ENCODE results near the gene OR52K1.
"Not testable (repeated sequence)": the region's sequence is repeated elsewhere in the genome, so short reads cannot be mapped to it uniquely, and the experiment has no call there.

Gene OR52K1

DNA sequence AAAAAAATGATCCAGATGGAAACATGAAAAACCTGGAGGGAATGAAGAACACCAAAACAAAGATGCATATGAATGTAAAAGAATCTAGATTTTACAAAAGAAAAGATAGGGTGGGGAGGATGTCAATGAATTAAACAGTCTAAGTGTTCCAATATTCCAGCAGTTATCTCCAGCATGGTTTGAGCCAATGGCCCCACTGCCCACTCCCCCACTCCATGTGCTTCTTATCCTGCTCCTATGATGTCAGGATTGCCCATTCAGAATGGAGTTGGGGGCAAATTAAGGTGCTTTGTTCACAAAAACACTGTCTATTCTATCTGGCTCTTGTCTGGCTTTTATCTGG lies 1.2 kb upstream of the OR52K1 start:
- Histone ChIP-seq H3K4me2 (ENCODE audit: low read depth, low read length, poor library complexity, severe bottlenecking) (no peak overlapping the region), H2AFZ (ENCODE audit: low read depth, low read length, severe bottlenecking) (no peak overlapping the region), H3K9me3 (ENCODE audit: insufficient read depth, low read length) (no peaks in the 10 kb centered on the region), H3K27me3 (ENCODE audit: low read length) (no peaks in the 10 kb centered on the region), H3K79me2 (ENCODE audit: insufficient read depth, low read length) (no peaks in the 10 kb centered on the region), H4K20me1 (ENCODE audit: low read depth, low read length) (no peaks in the 10 kb centered on the region), H3K9ac (ENCODE audit: low read length) (no peak overlapping the region), H3K27ac (ENCODE audit: low read depth, low read length) (no peak overlapping the region), H3K9me2 (replicated peaks; ENCODE audit: insufficient read depth, low read length) (no peaks in the 10 kb centered on the region), H3F3A (ENCODE audit: insufficient read depth) (no peaks in the 10 kb centered on the region), H3K4me3 (ENCODE audit: insufficient read depth, low read length, poor library complexity, severe bottlenecking) (no peak overlapping the region), H3K36me3 (ENCODE audit: low read length) (no peaks in the 10 kb centered on the region)
- TF ChIP-seq, protein P1, sequence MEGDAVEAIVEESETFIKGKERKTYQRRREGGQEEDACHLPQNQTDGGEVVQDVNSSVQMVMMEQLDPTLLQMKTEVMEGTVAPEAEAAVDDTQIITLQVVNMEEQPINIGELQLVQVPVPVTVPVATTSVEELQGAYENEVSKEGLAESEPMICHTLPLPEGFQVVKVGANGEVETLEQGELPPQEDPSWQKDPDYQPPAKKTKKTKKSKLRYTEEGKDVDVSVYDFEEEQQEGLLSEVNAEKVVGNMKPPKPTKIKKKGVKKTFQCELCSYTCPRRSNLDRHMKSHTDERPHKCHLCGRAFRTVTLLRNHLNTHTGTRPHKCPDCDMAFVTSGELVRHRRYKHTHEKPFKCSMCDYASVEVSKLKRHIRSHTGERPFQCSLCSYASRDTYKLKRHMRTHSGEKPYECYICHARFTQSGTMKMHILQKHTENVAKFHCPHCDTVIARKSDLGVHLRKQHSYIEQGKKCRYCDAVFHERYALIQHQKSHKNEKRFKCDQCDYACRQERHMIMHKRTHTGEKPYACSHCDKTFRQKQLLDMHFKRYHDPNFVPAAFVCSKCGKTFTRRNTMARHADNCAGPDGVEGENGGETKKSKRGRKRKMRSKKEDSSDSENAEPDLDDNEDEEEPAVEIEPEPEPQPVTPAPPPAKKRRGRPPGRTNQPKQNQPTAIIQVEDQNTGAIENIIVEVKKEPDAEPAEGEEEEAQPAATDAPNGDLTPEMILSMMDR (IDR thresholded peaks at IDR 0.05; ENCODE audit: insufficient read depth, low read length, poor library complexity, severe bottlenecking), result no peak
- no peak for TF ChIP-seq EZH2phosphoT487 (conservative IDR thresholded peaks at IDR 0.05; ENCODE audit: low read length)

DNA sequence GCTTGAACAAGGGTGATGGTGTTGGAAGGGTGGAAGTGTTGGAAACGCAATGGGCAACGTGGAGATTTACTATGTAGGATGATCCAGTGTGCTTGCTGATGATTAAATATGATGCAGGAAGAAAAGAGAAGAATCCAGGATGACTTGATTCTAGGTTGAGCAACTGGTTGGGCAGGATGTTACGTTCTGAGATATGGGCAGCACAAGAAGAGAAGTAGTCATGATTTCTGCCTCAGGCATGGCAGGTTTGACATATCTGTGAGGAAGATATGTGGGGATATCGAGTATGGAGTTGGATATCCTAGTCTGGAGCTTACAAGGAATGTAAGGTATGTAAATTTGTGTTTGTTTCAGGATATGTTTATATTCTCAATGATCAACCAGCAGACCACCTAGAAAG lies 1.9 kb downstream of the OR52K1 start:
- no peaks in the 10 kb centered on the region for H3K27me3 ChIP-seq (ENCODE audit: low read length)
- H3K4me2 ChIP-seq (ENCODE audit: low read depth, low read length, poor library complexity, severe bottlenecking), result no peak overlapping the region
- no peaks in the 10 kb centered on the region for H3K79me2 ChIP-seq (ENCODE audit: insufficient read depth, low read length)
- no peaks in the 10 kb centered on the region for H3F3A ChIP-seq (ENCODE audit: insufficient read depth)
- no peaks in the 10 kb centered on the region for H3K36me3 ChIP-seq (ENCODE audit: low read length)
- H4K20me1 ChIP-seq (ENCODE audit: low read depth, low read length), result no peaks in the 10 kb centered on the region
- no peak overlapping the region for H3K4me3 ChIP-seq (ENCODE audit: insufficient read depth, low read length, poor library complexity, severe bottlenecking)
- H2AFZ ChIP-seq (ENCODE audit: low read depth, low read length, severe bottlenecking), result no peak overlapping the region
- H3K9me2 ChIP-seq (replicated peaks; ENCODE audit: insufficient read depth, low read length), result no peaks in the 10 kb centered on the region
- no peak overlapping the region for H3K27ac ChIP-seq (ENCODE audit: low read depth, low read length)
- TF ChIP-seq, protein P1 (IDR thresholded peaks at IDR 0.05; ENCODE audit: insufficient read depth, low read length, poor library complexity, severe bottlenecking), result no peak
- no peak for TF ChIP-seq EZH2phosphoT487 (conservative IDR thresholded peaks at IDR 0.05; ENCODE audit: low read length)
- no peak overlapping the region for H3K9ac ChIP-seq (ENCODE audit: low read length)
- no peaks in the 10 kb centered on the region for H3K9me3 ChIP-seq (ENCODE audit: insufficient read depth, low read length)

DNA sequence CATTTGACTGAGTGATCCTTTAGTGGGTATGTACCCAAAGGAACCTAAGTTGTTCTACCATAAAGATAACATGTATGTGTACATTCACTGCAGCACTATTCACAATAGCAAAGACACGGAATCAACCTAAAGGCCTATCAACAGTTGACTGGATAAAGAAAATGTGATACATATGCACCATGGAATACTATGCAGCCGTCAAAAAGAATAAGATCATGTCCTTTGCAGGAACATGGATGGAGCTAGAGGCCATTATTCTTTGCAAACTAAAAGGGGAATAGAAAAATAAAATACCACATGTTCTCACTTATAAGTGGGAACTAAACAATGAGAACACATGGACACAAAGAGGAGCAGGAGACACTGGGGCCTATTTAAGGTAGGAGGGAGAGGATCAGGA lies 9.0 kb downstream of the OR52K1 start:
- not testable (repeated sequence) for H3K4me2 ChIP-seq (ENCODE audit: low read depth, low read length, poor library complexity, severe bottlenecking); H3K9me3 ChIP-seq (ENCODE audit: insufficient read depth, low read length); H4K20me1 ChIP-seq (ENCODE audit: low read depth, low read length); H3K9ac ChIP-seq (ENCODE audit: low read length); H3K27ac ChIP-seq (ENCODE audit: low read depth, low read length); H3K36me3 ChIP-seq (ENCODE audit: low read length); H3K27me3 ChIP-seq (ENCODE audit: low read length); H3K9me2 ChIP-seq (replicated peaks; ENCODE audit: insufficient read depth, low read length); H3K4me3 ChIP-seq (ENCODE audit: insufficient read depth, low read length, poor library complexity, severe bottlenecking); H2AFZ ChIP-seq (ENCODE audit: low read depth, low read length, severe bottlenecking); H3F3A ChIP-seq (ENCODE audit: insufficient read depth); H3K79me2 ChIP-seq (ENCODE audit: insufficient read depth, low read length)

DNA sequence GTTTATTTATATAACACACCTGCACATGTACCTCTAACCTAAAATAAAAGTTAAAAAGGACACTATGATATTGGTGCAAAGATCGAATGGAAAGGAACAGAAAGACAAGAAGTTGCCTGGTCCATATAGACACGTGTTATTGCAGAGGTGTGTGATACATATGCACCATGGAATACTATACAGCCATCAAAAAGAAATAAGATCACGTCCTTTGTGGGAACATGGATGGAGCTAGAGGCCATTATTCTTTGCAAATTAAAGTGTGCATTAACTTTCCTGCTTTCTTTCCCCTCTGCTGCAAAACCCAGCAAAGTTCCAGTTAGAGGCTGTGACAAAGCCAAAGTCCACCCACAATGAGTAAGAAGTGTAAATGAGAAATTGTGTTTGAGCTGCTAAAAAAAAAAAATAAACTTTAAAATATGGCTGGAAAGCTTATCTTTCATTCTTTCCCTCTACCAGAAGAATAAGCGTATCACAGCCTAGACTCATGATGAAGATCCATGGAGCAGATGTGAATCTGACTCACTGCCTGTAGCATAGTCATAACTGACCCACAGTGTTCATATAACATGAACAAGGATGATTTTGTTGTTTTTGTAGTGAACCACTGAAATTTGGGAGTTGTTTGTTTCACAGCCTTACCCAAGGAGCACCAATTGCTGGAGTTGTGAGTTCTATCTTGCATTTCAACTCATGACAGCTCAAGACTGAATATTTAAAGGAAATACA lies 9.6 kb downstream of the OR52K1 start:
- Histone ChIP-seq H3K9me2 (replicated peaks; ENCODE audit: insufficient read depth, low read length) (no peaks in the 10 kb centered on the region), H3F3A (ENCODE audit: insufficient read depth) (no peaks in the 10 kb centered on the region), H4K20me1 (ENCODE audit: low read depth, low read length) (no peaks in the 10 kb centered on the region), H3K79me2 (ENCODE audit: insufficient read depth, low read length) (no peaks in the 10 kb centered on the region), H3K27ac (ENCODE audit: low read depth, low read length) (no peak overlapping the region), H3K27me3 (ENCODE audit: low read length) (no peaks in the 10 kb centered on the region), H3K9ac (ENCODE audit: low read length) (no peak overlapping the region), H2AFZ (ENCODE audit: low read depth, low read length, severe bottlenecking) (no peak overlapping the region), H3K4me2 (ENCODE audit: low read depth, low read length, poor library complexity, severe bottlenecking) (no peak overlapping the region), H3K36me3 (ENCODE audit: low read length) (no peaks in the 10 kb centered on the region), H3K4me3 (ENCODE audit: insufficient read depth, low read length, poor library complexity, severe bottlenecking) (no peak overlapping the region), H3K9me3 (ENCODE audit: insufficient read depth, low read length) (no peaks in the 10 kb centered on the region)
- TF ChIP-seq EZH2phosphoT487 (conservative IDR thresholded peaks at IDR 0.05; ENCODE audit: low read length), result no peak
